Measurements from ENCODE around the gene KIAA0232.
A peak's percentile ranks its signal among the peaks of the same experiment; 100 is the strongest.
"Not testable (repeated sequence)": the region's sequence is repeated elsewhere in the genome, so short reads cannot be mapped to it uniquely, and the experiment has no call there.

KIAA0232 gene

GRCh38 chr4:6905516-6906445, 123.3 kb downstream of the KIAA0232 start:
- DNase-seq, result no peak

DNA sequence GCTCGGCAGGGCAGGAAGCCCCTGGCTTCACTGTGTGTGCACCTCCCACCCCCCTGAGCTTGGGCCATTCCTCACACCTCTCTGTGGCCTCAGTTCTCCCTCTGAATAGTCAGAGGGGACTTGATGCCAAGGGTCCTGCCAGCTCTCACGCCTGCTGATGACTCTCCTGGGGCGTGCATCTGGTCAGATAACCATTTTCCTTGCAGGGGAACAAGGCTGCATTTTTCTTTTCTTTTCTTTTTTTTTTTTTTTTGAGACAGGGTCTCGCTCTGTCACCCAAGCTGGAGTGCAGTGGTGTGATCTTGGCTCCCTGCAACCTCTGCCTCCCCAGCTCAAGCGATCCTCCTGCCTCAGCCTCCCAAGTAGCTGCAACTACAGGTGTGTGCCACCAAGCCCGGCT, 124.0 kb downstream of the KIAA0232 start:
- DNase-seq, result not testable (repeated sequence)

GRCh38 chr4:6907658-6908191, 125.2 kb downstream of the KIAA0232 start:
- peak; percentile 54 for DNase-seq

- DNase-seq, result no peak
These were observed 126.0 kb downstream of the KIAA0232 start for GRCh38 chr4:6908432-6909112.

DNA sequence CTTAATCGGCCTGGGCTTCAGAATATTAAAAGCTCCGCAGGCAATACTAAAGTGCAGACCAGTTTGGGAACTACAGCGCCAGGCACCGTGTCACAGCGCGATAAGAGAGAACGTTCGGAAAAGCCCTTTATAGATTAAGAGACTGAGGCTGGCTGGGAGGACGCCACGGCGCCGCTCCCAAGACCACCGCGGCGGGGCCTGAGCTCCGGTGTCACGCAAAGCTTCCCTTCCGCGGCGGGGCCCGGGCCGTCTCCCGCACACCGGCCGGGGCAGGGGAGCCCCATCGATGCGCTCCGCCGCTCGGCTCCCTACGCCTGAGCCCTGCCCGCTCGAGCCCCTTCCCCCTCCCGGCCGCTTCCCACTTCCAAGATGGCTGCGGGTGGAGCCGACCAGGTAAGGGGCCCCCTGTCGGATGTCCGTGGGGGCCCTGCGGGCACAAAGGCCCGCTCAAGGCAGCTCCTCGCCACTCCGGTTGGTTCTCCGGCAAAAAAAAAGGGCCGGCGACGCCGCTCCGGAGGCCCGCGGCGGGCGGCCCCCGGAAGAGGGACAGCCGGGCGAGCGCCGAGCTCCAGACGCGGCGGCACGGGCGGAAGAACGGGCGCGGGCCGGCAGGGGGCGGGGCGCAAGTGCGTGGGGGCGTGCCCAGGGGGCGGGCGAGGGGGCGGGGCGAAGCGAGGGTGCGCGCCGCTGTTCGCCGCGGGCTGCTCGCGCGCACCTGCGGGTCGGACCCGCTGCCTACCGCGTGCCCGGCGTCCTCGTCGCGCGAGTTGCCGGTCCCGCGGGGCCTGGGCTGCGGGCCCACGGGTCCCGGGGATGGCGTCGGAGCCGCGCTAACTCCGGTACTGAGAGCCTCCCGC, 126.8 kb downstream of the KIAA0232 start, which contains the start of gene TBC1D14:
TBC1D14 (plus strand) TSS at position 714 of the 857 bp plus-strand sequence. CDS start 13,564 bp downstream, outside the sequence.
- peak; percentile 87 for DNase-seq

GRCh38 chr4:6909970-6910339, 127.4 kb downstream of the KIAA0232 start:
- peak; percentile 35 for DNase-seq

DNA sequence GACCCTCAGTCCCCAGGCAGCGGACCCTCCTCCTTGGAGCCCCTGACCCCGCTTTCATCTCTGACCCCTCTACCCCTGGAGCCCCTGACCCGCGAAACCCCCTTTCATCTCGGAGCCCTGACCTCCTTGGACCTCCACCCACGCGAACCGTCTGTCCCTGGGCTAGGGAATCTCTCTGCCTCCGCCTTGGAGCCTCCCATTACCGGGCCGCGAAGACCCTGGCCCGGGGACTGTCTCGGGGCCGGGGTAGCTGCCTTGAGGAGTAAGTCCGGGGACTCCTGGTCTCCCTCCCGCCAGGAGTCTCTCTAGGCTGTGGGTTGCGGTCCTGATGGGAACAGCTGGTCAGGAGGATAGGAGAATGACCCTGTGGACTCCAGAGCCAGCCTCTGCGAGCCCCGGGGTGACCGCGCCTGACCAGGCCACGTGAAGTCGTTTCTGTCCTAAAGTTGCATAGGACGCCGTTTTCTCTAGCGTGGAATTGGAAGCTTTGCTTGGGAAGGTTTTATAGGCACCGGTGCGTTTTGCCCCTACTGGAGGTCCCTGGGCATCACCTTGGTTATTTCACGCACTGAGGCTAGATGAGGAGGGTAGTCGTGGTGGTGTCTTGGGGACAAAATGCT, 127.9 kb downstream of the KIAA0232 start:
- no peak for DNase-seq

- no peak for DNase-seq
These were observed 128.7 kb downstream of the KIAA0232 start for GRCh38 chr4:6910960-6911874.

DNA sequence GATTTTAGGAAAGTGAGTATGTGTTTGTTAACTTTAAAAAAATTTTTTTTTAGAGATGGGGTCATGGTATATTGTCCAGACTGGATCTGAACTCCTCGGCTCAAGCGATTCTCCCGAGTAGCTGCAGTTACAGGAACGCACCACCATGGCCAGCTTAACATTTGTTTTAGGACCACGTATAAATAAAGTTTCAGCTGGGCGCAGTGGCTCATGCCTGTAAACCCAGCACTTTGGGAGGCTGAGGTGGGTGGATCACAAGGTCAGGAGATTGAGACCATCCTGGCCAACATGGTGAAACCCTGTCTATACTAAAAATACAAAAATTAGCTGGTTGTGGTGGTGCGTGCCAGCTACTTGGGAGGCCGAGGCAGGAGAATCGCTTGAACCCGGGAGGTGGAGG, 129.4 kb downstream of the KIAA0232 start:
- DNase-seq, result not testable (repeated sequence)

- no peak for DNase-seq
These were observed 129.9 kb downstream of the KIAA0232 start for GRCh38 chr4:6912441-6912840.

DNA sequence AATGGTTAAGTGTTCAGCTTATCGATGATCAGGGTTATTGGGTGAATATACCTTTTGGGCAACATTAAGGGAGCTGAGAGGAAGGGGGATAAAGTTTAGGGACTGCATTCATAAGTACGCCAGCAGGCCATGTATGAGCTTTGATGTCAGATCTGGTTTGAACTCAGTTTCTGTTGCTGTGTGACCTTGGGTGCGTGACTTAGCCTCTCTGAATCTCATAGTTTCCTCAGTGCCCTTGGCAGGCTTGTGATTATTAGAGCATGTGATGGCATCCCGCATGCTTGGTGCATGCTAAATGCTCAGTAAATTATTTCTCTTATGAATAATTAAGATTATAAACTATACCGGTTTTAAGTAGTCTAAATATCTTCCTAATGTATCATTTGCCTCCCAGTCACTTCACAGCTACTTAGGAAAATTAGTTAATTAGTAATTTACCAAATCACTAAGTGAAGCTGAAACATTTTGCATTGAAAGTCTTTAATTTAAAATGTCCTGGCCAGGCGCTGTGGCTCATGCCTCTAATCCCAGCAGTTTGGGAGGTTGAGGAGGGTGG, 130.9 kb downstream of the KIAA0232 start:
- no peak for DNase-seq

DNA sequence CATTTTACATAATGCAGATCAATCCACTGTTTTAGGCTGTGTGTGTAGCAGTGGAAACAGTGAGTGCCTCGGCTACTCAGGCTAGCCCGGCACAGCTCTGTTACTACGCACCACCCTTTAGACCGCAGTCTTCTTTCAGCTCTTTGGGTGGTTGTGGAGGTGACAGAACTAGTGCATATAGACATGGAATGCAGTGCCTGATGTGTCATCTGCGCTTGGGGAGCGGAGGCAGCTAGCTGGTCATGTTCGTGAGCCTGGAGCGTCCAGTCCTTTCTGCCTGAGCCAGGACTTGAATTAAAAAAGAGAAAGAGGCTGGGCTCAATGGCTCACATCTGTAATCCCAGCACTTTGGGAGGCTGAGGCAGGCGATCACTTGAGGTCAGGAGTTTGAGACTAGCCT, 131.9 kb downstream of the KIAA0232 start:
- DNase-seq, result no peak

DNA sequence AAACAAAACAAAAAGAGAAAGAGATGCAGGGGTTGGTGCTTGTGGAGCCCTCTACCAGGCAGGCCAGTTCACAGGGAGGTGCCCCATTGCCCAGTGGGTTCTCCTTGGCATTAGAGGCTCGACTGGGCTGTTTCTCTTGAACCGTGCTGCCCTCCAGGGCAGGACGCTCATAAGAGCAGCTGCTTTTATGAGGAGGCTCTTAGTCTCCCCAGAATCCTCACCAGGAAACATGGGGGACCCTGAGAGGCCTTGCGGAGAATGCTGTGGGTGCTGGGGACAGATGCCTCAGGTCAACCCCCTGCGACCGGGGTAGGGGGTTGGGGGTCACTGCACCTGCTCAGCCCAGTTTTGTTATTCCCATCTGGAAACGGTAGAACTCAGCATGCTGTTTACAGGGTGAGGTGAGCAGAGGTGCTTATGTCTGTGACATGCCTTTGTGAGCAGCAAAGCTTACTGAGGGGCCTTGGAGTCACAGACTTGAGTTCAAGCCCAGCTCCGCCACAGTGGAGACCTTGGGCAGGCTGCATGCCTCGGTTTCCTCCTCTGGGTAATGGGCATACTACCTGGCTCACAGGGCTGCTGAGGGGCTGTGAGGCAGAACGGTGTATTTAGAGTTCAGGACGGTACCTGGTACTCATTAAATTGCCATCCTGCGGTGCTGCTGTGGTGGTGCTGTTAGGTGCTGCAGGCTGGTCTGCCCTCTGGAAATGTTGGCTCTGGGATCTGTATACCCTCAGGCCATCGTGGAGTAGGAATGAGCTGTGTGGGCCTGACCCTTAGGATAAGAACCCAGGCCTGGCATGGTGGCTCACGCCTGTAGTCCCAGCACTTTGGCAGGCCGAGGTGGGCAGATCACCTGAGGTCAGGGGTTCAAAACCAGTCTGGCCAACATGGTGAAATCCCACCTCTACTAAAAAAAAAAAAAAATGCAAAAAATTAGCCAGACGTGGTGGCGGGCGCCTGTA, 132.8 kb downstream of the KIAA0232 start:
- DNase-seq, result no peak

- DNase-seq, result no peak
These were observed 133.6 kb downstream of the KIAA0232 start for GRCh38 chr4:6916069-6916586.

DNA sequence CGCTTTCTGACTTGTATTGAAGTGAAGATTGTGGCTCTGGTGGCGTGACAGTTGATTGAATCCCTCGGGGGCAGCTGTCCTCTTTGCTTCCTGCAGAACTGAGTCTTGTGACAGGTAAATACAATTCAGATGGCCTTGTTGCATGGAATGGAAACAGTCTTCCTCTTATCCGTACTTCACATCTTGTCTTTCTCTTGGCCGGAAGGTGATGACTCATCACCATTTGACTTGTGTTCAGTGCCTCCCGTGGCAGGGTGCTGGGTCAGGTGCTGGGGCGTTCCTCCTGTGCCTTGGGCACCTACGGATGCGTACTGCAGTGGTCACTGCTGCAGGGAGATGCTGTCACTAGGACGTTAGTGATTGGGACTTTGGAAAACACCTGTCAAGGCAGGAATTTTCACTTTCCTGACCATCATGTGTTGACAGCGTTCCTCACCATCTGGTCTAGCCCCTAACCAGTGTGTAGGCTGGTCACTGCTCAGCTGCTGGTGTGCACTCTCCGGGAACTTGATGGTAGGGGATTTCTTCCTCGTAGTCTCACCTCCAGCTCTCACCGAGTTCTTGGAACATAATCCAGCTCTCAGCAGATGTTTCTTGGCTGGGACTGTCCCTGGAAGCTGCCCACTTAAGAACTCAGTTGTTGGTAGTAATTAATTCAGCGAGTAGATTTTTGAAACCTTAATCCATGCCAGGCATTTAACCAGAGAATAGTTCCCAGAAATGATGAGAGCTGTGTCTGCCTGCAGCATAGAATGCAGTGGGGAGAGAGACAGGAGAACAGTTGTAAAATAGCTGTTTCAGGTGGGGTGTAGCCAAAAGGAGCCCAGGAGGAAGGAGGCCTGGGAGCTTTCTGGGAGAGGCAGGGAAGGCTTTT, 134.3 kb downstream of the KIAA0232 start:
- DNase-seq, result no peak

- peak; percentile 98 for DNase-seq
These were observed 135.1 kb downstream of the KIAA0232 start for GRCh38 chr4:6917461-6918271.

GRCh38 chr4:6918338-6918737, 135.8 kb downstream of the KIAA0232 start:
- DNase-seq, result peak; percentile 32
